Neutrophil (primary cell): ENCODE measurements around the gene RPUSD3.

Source experiments
- H3K27ac ChIP-seq: fragments of 200-600 bp; sonication (generic); 2 replicates; pipeline ENCODE4 v1.5.1; 2016; ENCODE audit warnings: mild to moderate bottlenecking, moderate library complexity
- H3K27me3 ChIP-seq: fragments of 200-600 bp; sonication (generic); 2 replicates; pipeline ENCODE4 v1.6.0; 2016; ENCODE audit warnings: mild to moderate bottlenecking
- H3K36me3 ChIP-seq: fragments of 200-600 bp; sonication (generic); 2 replicates; pipeline ENCODE4 v1.5.1; 2017
- H3K4me1 ChIP-seq, 2 experiments: fragments of 200-600 bp in 1 of 2; sonication (generic) in 1 of 2; 1 replicate in 1 of 2; 2 replicates in 1 of 2; pipeline versions ENCODE4 v1.5.1 to v1.6.1; 2013 to 2016; ENCODE audit warnings: low read depth in 1 of 2, low read length in 1 of 2, mild to moderate bottlenecking in 1 of 2, moderate library complexity in 1 of 2; ENCODE audit not compliant: control insufficient read depth in 1 of 2, insufficient read depth in 1 of 2
- H3K4me3 ChIP-seq, 2 experiments: fragments of 200-600 bp in 1 of 2; sonication (generic) in 1 of 2; 1 replicate in 1 of 2; 2 replicates in 1 of 2; pipeline ENCODE4 v1.5.1; 2013 to 2016; ENCODE audit warnings: low read depth in 1 of 2, low read length in 1 of 2, mild to moderate bottlenecking in 1 of 2, moderate library complexity in 1 of 2
- H3K9me3 ChIP-seq: fragments of 200-600 bp; sonication (generic); 2 replicates; pipeline ENCODE4 v1.5.1; 2016
- TF ChIP-seq, protein P1 (sequence below): fragments of 200-600 bp; sonication (generic); IDR thresholded peaks from 2 replicates; pipeline ENCODE4 v1.5.1; 2016; ENCODE audit warnings: antibody characterized with exemption

Gene RPUSD3

DNA sequence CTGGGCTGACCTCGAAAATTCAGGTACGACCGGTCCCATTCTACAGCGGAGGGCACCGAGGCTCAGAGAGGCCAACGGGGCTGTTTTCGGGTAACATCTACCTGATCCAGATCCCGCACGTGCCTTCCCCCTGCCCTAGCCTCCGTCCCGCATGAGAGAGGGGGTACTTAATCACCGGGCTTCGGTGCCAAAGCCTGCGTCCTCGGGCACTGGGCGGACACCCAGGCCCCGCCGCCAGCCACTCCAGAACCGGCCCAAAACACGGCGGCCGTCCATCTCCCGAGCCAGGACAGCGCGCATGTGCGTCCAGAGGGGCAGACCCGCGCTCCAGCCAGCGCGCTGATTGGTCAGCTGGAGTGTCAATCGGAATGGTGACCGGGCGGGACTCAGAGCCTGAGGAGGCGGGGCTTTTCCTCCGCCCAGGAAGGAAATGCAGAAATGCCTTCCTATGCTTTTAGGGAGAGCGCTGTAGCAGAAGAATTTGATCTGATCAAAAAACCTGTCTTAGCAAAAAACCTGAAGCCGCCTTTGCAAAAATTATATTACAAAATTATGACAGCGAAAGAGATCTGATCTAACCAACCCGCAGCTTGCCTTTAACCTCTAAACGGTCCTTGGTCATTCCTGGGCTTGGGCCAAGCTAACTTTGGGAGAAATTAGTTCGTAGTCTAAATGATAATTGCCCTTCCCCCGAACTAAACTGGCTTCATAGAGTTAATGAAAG is at the start of gene RPUSD3:
Gene RPUSD3 (minus strand): TSS at position 294 of the 724 bp plus-strand sequence. CDS start 18 bp downstream, at position 276.
- no peaks in the 10 kb centered on the region for H3K9me3 ChIP-seq
- no peaks in the 10 kb centered on the region for H3K27me3 ChIP-seq
- H3K4me1 ChIP-seq: peaks cover 15 to 17% of the 10 kb centered on the region in 2 experiments
- peak within 1 kb of the TSS; percentile 85 to 91 for H3K4me3 ChIP-seq
- TF ChIP-seq, protein P1, sequence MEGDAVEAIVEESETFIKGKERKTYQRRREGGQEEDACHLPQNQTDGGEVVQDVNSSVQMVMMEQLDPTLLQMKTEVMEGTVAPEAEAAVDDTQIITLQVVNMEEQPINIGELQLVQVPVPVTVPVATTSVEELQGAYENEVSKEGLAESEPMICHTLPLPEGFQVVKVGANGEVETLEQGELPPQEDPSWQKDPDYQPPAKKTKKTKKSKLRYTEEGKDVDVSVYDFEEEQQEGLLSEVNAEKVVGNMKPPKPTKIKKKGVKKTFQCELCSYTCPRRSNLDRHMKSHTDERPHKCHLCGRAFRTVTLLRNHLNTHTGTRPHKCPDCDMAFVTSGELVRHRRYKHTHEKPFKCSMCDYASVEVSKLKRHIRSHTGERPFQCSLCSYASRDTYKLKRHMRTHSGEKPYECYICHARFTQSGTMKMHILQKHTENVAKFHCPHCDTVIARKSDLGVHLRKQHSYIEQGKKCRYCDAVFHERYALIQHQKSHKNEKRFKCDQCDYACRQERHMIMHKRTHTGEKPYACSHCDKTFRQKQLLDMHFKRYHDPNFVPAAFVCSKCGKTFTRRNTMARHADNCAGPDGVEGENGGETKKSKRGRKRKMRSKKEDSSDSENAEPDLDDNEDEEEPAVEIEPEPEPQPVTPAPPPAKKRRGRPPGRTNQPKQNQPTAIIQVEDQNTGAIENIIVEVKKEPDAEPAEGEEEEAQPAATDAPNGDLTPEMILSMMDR: peak; percentile 21
- peak within 1 kb of the TSS; percentile 56 for H3K27ac ChIP-seq
- H3K36me3 ChIP-seq: peaks cover 13% of the 10 kb centered on the region

DNA sequence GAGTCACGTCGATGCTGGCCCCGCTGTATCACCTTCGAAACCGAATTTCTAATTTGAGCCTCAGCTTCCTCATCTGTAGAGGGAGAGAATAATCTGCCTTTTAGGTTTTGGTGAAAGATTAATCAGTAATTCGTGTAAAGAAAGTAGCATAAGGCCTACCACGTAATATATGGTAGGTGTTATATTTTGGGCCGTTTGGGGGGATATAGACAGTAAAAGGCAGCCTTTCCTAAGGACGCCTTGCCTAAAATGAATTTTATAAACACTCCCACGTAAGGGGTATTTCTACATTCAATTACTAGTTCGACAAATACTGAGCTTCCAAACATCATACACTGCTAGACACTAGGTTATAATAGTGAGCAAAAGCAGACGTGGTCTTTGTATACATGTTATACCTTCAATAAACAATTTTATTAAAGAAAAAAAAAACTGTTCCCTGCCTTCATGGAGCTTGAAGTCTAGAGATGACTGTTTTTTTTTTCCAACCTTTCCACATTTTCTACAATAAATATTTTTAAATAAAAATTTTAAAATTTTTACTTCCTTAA is 47.3 kb upstream of the RPUSD3 start:
- H3K9me3 ChIP-seq: no peaks in the 10 kb centered on the region
- peaks cover 10 to 16% of the 10 kb centered on the region in 2 experiments for H3K4me1 ChIP-seq
- peaks cover 12% of the 10 kb centered on the region for H3K36me3 ChIP-seq
- TF ChIP-seq, protein P1: no peak
- H3K27ac ChIP-seq: peak overlapping the region; percentile 86
- no peaks in the 10 kb centered on the region for H3K27me3 ChIP-seq
- peak overlapping the region; percentile 92 to 99 for H3K4me3 ChIP-seq

- TF ChIP-seq, protein P1: no peak
- Histone ChIP-seq H3K27ac (peak within 1 kb of the TSS; percentile 86), H3K36me3 (peaks cover 12% of the 10 kb centered on the region)
Measured at GRCh38 chr3:9890249-9891071, 46.7 kb upstream of the RPUSD3 start, which contains the start of gene JAGN1. TSS of gene JAGN1 (plus strand) at chr3:9890610. CDS start at chr3:9890723, 113 bp downstream.

GRCh38 chr3:9889405-9889804 is 45.6 kb upstream of the RPUSD3 start:
- TF ChIP-seq, protein P1: no peak
- H3K27ac ChIP-seq: no peak overlapping the region
- H3K4me1 ChIP-seq: peaks cover 10 to 16% of the 10 kb centered on the region in 2 experiments
- no peaks in the 10 kb centered on the region for H3K9me3 ChIP-seq
- H3K36me3 ChIP-seq: peaks cover 12% of the 10 kb centered on the region
- no peaks in the 10 kb centered on the region for H3K27me3 ChIP-seq
- H3K4me3 ChIP-seq: no peak overlapping the region

More at GRCh38 chr3:9890249-9891071, 46.7 kb upstream of the RPUSD3 start, which contains the start of gene JAGN1:
- Histone ChIP-seq H3K27me3 (no peaks in the 10 kb centered on the region), H3K9me3 (no peaks in the 10 kb centered on the region), H3K4me1 (peaks cover 10 to 16% of the 10 kb centered on the region in 2 experiments), H3K4me3 (peak within 1 kb of the TSS; percentile 92 to 99)

GRCh38 chr3:9888540-9888939 is 44.7 kb upstream of the RPUSD3 start:
- Histone ChIP-seq H3K27ac (no peak overlapping the region), H3K4me1 (peaks cover 10 to 16% of the 10 kb centered on the region in 2 experiments), H3K27me3 (no peaks in the 10 kb centered on the region), H3K9me3 (no peaks in the 10 kb centered on the region), H3K36me3 (peaks cover 9% of the 10 kb centered on the region), H3K4me3 (no peak overlapping the region)
- TF ChIP-seq, protein P1: no peak
